Left cardiac atrium (tissue), 4 donors: ENCODE results near the gene USP5. TPM values are rescaled to one million over a fixed set of nuclear protein-coding genes. Genes with fewer than 3 reads are reported as not detected.
"Not testable (repeated sequence)": the region's sequence is repeated elsewhere in the genome, so short reads cannot be mapped to it uniquely, and the experiment has no call there.

ENCODE experiments used
- ATAC-seq, 2 donors: fragments of 200-7000 bp; cut with Tn5 transposase; one replicate each; pipeline ENCODE4 v1.9.1; 2020; ENCODE audit warnings: mild to moderate bottlenecking in 2 of 2, moderate library complexity in 2 of 2
- DNase-seq: peaks from one replicate; pipeline ENCODE4 v3.0.0-alpha.2; 2020
- intact Hi-C, 2 donors: fragments of 100-400 bp; cut with DNase I; formaldehyde crosslinking; loops; one replicate each; pipeline versions ENCODE4 v1.14.1 to v1.15.1; 2022 to 2023
- total RNA-seq, 2 donors: library from RNA; stranded (reverse); fragmentation: NEBNext Ultra II Directional; extraction: Animal tissue kit (Norgen Biotek cat#: 25700); gene quantifications; one replicate each; pipeline ENCODE4 v1.2.1, GENCODE V29; 2021
- donor health status: DM: no; HTN: yes; CAD: no.
- donor health status: DM: no; HTN: yes; CAD: no; lungs with severe emphysema.
- donor health status: DM: yes; HTN: yes; CAD: no.
- donor health status: Dilated cardiomyopathy.

The USP5 gene
- total RNA-seq, 2 donors from 2014 or later = 63.4 to 65.4 TPM

GRCh38 chr12:6894321-6894720, 42.4 kb downstream of the USP5 start:
- intact Hi-C loops = no loop called here
- ATAC-seq (no peak), DNase-seq (no peak)

- DNase-seq (no peak), ATAC-seq (no peak)
- intact Hi-C loops = no loop called here
Observed at GRCh38 chr12:6896846-6897435, 45.0 kb downstream of the USP5 start.

- no peak for DNase-seq
- no peak for ATAC-seq
- intact Hi-C loops = no loop called here
Observed at GRCh38 chr12:6899427-6899826, 47.5 kb downstream of the USP5 start.

- DNase-seq (peak; percentile 69), ATAC-seq (peak in 1 of 2 donors; percentile 19)
- intact Hi-C loops = no loop called here
Observed at GRCh38 chr12:6899837-6900519, 48.0 kb downstream of the USP5 start.

GRCh38 chr12:6902448-6902847, 50.5 kb downstream of the USP5 start:
- ATAC-seq = no peak
- DNase-seq = no peak
- intact Hi-C loops = no loop called here

DNA sequence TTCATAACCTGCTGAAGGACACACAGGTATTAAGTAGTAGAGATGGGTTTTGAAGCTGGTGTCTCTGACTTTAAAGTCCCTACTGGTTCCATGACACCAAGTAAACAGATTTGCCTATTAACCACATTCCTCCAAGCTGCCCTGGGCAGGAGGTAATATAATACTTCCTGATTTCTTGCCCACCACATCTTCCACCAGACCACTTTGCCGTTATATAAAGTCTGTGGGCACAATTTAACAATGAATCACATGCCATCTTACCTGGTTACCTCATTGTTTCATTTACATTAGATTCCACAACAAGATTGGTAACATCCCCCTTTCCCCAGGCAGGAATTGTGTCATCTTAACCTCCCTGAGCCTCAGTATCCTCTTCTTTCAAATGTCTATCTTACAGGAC, 51.8 kb downstream of the USP5 start:
- intact Hi-C loops = no loop called here
- no peak for DNase-seq
- no peak for ATAC-seq

- intact Hi-C loops = no loop called here
- ATAC-seq (peak; percentile 98), DNase-seq (peak; percentile 99)
Observed at GRCh38 chr12:6904280-6905276, 52.6 kb downstream of the USP5 start, which contains the start of gene LRRC23. LRRC23 (plus strand) TSS chr12:6904822; CDS start chr12:6905634, 812 bp downstream.

GRCh38 chr12:6905414-6906040, 53.6 kb downstream of the USP5 start:
- DNase-seq = no peak
- intact Hi-C loops = no loop called here
- ATAC-seq = no peak

- intact Hi-C loops, ATAC-seq, DNase-seq: not testable (repeated sequence)
Observed at GRCh38 chr12:6908141-6908540, 56.2 kb downstream of the USP5 start.

DNA sequence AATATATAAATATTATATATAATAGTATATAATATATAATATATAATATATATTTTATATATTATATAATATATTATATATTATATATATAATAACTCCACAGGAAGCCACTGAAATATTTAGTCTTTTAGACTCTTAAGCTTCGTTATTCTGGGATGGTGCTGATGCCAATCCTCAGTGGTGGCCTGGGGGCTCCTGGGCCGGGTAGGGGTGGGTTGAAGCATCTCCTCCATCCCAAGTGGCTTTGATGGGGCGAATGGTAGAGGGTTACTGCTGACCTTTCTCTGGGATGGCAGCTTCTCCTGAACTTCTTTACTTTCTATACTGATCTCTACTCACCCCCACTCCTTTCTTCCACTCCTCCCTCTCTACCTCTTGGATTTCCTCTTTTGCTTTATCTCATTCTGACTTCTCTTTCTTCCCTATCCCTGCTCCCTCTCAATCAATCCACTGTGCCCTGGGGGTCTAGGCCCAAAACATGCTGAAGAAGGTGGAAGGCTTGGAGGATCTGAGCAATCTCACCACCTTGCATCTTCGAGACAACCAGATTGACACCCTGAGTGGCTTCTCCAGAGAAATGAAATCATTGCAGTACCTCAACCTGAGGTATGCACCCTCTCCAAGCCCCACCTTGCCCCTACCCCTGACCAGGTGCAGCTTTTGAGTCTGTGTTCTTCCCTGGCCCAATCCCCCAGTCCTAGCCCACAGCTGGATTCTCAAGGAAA, 57.6 kb downstream of the USP5 start:
- DNase-seq (no peak), ATAC-seq (no peak)
- intact Hi-C loops = no loop called here

GRCh38 chr12:6912164-6912935, 60.4 kb downstream of the USP5 start:
- no peak for DNase-seq
- intact Hi-C loops = no loop called here
- no peak for ATAC-seq

GRCh38 chr12:6914246-6914946, 62.4 kb downstream of the USP5 start, which contains the start of gene ENO2:
ENO2 (plus strand) TSS chr12:6914580; CDS start chr12:6915833, 1,253 bp downstream.
- peak; percentile 87 for DNase-seq
- ATAC-seq = peak; percentile 93 to 95
- intact Hi-C loops = no loop called here

DNA sequence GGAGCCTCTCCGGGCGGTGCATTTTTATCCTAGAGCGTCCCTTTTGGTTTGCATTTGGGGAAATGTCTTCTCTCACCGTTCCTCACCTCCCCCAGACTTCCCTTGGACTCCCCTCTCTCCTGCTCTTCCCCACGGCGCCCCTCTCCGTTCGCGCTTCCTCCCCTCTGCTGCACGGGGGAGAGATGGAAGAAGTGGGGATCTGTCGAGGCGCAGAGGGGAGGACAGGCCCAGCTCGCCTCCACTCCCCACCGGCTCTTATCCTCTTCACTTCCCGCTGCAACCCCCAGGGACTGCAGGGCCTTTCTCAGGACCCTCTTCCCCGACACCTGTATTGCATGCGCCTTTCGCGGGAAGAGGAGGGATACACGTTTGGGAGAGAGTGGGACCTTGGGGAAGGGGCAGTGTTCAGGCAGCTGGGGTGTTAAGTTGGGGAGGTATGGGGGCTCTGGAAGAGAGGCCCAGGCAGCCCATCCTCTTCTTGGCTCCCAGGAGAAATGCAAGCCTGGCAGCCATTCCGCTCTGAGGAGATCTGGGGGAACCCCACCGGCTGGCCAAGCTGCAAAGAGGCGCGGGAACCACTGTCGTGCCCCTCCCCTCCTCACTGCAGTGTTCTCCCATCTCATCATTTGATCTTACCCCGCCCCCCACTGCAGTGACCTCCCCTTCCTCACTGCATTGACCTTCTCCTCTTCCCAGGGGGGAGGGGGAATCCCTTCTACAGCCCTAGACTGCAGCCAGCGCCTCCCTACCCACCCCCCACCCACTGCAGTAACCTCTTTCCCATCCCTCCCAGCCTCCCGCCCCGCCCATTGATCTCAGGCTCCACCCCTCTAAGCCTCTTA, 63.2 kb downstream of the USP5 start:
- ATAC-seq = peak; percentile 3 to 8
- DNase-seq = peak; percentile 49
- intact Hi-C loops = no loop called here

DNA sequence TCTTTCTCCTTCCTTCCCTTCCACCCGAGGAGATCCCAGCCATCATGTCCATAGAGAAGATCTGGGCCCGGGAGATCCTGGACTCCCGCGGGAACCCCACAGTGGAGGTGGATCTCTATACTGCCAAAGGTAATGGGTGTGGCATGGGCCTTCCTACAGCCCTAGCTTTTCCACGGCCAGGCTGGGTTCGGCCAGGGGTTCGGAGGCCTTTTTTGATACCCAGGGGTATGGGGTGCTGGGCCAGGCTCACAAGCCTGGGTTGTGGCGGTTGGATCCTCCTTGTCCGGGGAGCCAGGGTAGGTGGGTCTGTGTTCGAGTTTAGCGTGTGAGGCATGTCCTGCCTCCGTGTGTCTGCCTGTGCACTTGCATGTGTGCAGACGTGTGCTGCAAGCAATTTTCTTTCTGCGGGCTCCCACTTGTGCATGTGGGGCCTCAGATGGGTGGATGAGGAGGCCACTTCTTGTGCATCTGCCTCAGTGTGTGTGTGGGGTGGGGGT, 63.9 kb downstream of the USP5 start:
- ATAC-seq = no peak
- intact Hi-C loops = no loop called here
- no peak for DNase-seq
